ENCODE measurements around the gene TANC1.

- no peak for TF ChIP-seq POLR2A (IDR thresholded peaks at IDR 0.05; ENCODE audit: low read depth, low read length)
- no peak for TF ChIP-seq CTCF (IDR thresholded peaks at IDR 0.05; ENCODE audit: extremely low read depth in 1 of 2, insufficient read depth in 1 of 2, low read depth in 1 of 2, low read length in 2 of 2)
- TF ChIP-seq MYC (IDR thresholded peaks at IDR 0.05; ENCODE audit: low read depth, low read length), result no peak
- TF ChIP-seq POLR2AphosphoS5 (IDR thresholded peaks at IDR 0.05; ENCODE audit: insufficient read depth, low read depth, low read length), result no peak
- no peak for TF ChIP-seq GATA2 (IDR thresholded peaks at IDR 0.05; ENCODE audit: insufficient read depth, insufficient read length, low read depth, low read length)
- no peak for TF ChIP-seq EZH2 (IDR thresholded peaks at IDR 0.05; ENCODE audit: borderline replicate concordance, low read depth, low read length, severe bottlenecking)
- no peak for TF ChIP-seq MAX (IDR thresholded peaks at IDR 0.05; ENCODE audit: insufficient read depth, insufficient read length)
Observed at GRCh38 chr2:159217676-159218075, 249.2 kb downstream of the TANC1 start.
